GM19035 (cell line): Measurements from ENCODE around the gene CLIP2.
A peak's percentile ranks its signal among the peaks of the same experiment; 100 is the strongest.
"Not testable (repeated sequence)": the region's sequence is repeated elsewhere in the genome, so short reads cannot be mapped to it uniquely, and the experiment has no call there.

Experiments used
- ATAC-seq: cut with Tn5 transposase; IDR thresholded peaks from one replicate; pipeline ENCODE4 v1.9.1; 2021; ENCODE audit not compliant: unreplicated experiment

CLIP2 gene

GRCh38 chr7:74289018-74289658 is at the start of gene CLIP2:
Gene CLIP2, plus strand, starts transcription at chr7:74289407. Its CDS starts 28,140 bp downstream, at chr7:74317547.
- peak; percentile 52 for ATAC-seq

GRCh38 chr7:74240482-74240881 is 48.7 kb upstream of the CLIP2 start:
- ATAC-seq: no peak

- no peak for ATAC-seq
Measured at GRCh38 chr7:74242122-74242443, 47.1 kb upstream of the CLIP2 start.

- no peak for ATAC-seq
Measured at GRCh38 chr7:74246497-74246896, 42.7 kb upstream of the CLIP2 start.

GRCh38 chr7:74248156-74248555 is 41.1 kb upstream of the CLIP2 start:
- ATAC-seq: no peak

GRCh38 chr7:74249058-74249457 is 40.1 kb upstream of the CLIP2 start:
- ATAC-seq: not testable (repeated sequence)

- no peak for ATAC-seq
Measured at GRCh38 chr7:74252893-74253292, 36.3 kb upstream of the CLIP2 start.

- ATAC-seq: no peak
Measured at GRCh38 chr7:74253331-74253730, 35.9 kb upstream of the CLIP2 start.

- peak; percentile 17 for ATAC-seq
Measured at GRCh38 chr7:74253835-74254128, 35.4 kb upstream of the CLIP2 start.

- peak; percentile 90 for ATAC-seq
Measured at GRCh38 chr7:74254129-74254857, 34.9 kb upstream of the CLIP2 start, which contains the start of gene RFC2. Gene RFC2, minus strand, starts transcription at chr7:74254399. Its CDS starts 16 bp downstream, at chr7:74254383.

GRCh38 chr7:74254858-74255379 is 34.3 kb upstream of the CLIP2 start:
- ATAC-seq: no peak

- ATAC-seq: not testable (repeated sequence)
Measured at GRCh38 chr7:74255461-74255860, 33.7 kb upstream of the CLIP2 start.

- ATAC-seq: no peak
Measured at GRCh38 chr7:74256491-74257408, 32.5 kb upstream of the CLIP2 start.

- ATAC-seq: no peak
Measured at GRCh38 chr7:74258639-74259038, 30.6 kb upstream of the CLIP2 start.

GRCh38 chr7:74262639-74263398 is 26.4 kb upstream of the CLIP2 start:
- ATAC-seq: no peak

GRCh38 chr7:74263399-74264120 is 25.6 kb upstream of the CLIP2 start:
- no peak for ATAC-seq

GRCh38 chr7:74266191-74266963 is 22.8 kb upstream of the CLIP2 start:
- ATAC-seq: no peak

GRCh38 chr7:74267756-74268565 is 21.2 kb upstream of the CLIP2 start:
- ATAC-seq: no peak
